Thyroid gland (tissue), 4 donors: ENCODE data around the gene CTXND1.

Experiments used
- POLR2A ChIP-seq, 2 donors: fragments of 450-650 bp; IDR thresholded peaks; one replicate each; pipeline ENCODE4 v1.6.1; 2017; ENCODE audit warnings: antibody characterized with exemption in 2 of 2, mild to moderate bottlenecking in 2 of 2, moderate library complexity in 1 of 2
- TF ChIP-seq, protein P1 (sequence below), 6 experiments: fragments of 200-600 bp in 3 of 6; fragments of 450-650 bp in 3 of 6; sonication (generic) in 3 of 6; IDR thresholded peaks; one replicate each; pipeline ENCODE4 v1.5.1; 2016 to 2019; ENCODE audit warnings: antibody characterized with exemption in 6 of 6, mild to moderate bottlenecking in 2 of 6, inconsistent platforms in 1 of 6, moderate library complexity in 1 of 6

DNA sequence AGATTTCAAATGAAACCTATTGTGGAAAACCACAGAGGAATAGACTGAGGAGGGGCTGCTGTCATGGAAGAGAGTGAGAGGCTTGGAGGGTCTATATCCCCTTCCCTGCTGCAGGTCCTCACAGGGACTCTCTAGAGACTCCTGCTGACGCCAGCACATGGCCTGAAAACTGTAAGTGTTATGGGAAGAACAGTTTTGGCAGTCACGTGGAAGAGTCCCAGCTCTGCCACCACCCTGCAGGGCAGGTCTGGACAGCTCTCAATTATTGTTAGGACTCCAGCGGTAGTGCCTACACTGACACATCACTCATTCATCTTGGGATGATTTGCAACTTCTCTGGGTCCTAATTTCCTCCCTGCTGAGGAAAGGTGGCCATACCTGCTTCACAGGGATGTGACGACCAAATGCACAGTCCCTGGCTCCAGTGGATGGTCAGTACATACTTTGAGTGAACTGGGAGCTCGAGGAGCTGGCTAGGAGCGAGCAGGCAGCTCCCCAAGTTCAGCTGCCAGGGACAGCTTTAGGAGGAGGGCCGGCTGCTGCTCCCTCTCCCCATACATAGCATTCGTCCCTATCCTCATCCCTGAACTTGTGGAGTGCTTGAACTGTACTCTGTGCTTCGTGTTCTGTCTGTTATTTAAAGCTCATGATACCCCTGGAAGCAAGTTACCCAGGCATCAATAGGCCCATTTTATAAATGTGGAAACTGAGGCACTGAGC is 49.2 kb downstream of the CTXND1 start:
- TF ChIP-seq POLR2A (IDR thresholded peaks at IDR 0.05) = no peak
- TF ChIP-seq, protein P1, sequence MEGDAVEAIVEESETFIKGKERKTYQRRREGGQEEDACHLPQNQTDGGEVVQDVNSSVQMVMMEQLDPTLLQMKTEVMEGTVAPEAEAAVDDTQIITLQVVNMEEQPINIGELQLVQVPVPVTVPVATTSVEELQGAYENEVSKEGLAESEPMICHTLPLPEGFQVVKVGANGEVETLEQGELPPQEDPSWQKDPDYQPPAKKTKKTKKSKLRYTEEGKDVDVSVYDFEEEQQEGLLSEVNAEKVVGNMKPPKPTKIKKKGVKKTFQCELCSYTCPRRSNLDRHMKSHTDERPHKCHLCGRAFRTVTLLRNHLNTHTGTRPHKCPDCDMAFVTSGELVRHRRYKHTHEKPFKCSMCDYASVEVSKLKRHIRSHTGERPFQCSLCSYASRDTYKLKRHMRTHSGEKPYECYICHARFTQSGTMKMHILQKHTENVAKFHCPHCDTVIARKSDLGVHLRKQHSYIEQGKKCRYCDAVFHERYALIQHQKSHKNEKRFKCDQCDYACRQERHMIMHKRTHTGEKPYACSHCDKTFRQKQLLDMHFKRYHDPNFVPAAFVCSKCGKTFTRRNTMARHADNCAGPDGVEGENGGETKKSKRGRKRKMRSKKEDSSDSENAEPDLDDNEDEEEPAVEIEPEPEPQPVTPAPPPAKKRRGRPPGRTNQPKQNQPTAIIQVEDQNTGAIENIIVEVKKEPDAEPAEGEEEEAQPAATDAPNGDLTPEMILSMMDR (IDR thresholded peaks at IDR 0.05) = no peak
